ENCODE results near the gene SCEL.
"Not testable (repeated sequence)": the region's sequence is repeated elsewhere in the genome, so short reads cannot be mapped to it uniquely, and the experiment has no call there.

Gene SCEL

DNA sequence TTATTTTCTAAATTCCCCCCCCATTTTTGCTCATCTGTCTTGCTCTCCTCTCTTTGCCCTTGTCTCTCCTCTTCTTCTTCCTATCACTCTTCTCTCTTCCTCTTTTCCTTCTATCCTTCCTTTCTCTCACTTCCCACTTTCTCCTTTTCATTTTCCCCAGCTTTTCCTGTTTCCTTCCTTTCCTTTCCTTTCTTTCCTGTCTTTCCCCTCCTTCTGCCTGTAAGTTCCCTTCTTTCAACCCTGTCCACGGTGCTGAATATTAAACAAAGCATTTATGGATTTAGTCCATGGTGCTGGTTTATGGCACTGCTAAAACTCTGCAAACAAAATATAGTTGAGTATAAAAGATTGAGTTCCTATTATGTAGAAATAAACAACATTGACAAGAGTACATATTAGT lies 27.6 kb downstream of the SCEL start:
- no peak for DNase-seq

DNA sequence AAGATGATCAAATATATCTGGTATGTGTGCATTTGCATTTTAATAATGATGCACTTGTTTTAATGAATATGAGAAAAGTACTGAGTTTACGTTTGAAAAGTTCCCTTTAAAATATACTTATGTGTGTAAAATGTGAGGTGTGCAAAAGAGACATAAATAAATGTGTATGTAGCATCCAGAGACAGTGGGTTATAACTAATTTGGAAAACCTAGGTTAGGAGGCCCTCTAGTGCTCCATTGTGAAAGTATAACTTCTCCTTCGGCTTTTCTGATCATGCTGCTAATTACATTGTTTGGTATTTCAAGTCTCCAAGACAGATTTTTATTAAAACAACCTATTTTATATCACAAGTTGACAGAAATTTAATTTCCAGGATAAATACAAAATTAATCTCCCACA lies 30.1 kb downstream of the SCEL start:
- peak; percentile 12 for DNase-seq

GRCh38 chr13:77571956-77572355 lies 36.5 kb downstream of the SCEL start:
- no peak for DNase-seq

DNA sequence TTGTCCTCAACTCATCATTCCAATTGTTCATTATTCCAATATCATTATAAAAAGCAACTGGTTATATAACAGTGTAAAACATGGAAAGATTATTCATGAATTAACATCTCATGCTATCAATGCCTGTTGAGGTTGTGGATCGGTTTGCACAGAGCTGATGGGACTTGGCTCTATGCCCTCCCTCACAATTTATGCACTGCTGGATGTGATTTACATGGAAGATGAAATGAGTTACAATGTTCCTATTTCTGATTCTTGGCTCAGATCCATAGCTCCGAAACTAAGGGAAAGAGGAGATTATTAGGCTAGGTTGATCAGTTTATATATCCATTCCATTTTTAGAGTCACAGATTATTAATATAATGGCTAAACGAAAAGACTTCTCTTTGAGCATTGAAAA lies 38.6 kb downstream of the SCEL start:
- DNase-seq: no peak

DNA sequence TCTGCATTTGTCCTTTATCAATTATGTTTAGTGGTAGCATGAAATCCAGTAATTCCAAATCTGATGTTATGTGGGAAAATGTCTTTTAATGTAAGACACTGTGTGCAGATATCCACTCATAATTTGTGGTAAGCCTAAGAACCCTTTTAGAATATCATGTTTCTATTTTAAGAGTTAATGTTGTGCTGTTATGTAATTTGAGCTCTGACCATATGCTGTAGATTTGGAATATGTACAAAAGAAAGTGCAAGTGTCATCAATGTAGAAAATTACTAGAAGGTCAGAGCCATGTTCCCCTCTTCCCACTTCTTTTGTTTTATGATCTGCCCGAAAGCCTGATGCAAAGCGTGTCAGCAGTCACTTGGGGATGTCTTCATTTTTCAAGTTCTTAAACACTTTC lies 44.5 kb downstream of the SCEL start:
- no peak for DNase-seq

DNA sequence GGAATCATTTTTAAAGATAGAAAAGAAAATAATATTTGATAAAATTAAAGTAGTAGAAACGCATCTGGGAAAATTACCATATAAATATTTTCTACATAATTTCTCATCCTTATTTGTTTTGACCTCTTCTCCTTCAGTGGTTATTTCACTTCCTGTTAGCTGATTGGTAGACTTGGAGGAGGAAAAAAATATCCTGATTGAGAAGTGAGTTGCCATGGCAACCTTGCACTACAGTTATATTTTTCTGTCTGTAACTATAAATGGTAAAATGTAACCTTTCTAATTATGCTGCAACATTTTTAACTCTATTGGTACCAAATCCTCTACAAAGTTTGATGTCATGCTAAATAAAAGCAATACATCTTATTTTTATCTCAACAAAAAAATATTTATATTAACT lies 45.2 kb downstream of the SCEL start:
- no peak for DNase-seq

DNA sequence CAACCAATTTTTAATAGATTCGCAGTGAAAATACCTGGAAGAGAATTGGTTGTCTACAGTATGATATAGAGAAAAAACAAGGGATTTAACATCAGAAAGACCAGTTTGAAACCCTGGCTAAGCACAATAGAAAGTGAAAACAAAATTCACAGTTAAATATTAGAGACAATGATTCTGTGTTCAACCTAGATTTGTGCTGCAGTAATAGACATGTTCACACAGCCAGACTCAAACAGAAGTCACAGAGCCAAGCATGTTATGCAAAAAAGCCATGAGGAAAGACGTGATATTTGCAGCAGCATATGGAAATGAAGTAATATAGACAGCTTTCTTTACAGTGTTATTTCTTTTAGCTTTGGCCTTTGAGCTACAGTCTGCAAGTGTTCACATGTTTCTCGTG lies 48.1 kb downstream of the SCEL start:
- DNase-seq: no peak

- DNase-seq: no peak
These were observed 48.6 kb downstream of the SCEL start for GRCh38 chr13:77584106-77584505.

GRCh38 chr13:77595166-77595810 lies 59.8 kb downstream of the SCEL start:
- no peak for DNase-seq

GRCh38 chr13:77596777-77597176 lies 61.3 kb downstream of the SCEL start:
- DNase-seq: no peak

- DNase-seq: no peak
These were observed 63.8 kb downstream of the SCEL start for GRCh38 chr13:77599351-77599750.

DNA sequence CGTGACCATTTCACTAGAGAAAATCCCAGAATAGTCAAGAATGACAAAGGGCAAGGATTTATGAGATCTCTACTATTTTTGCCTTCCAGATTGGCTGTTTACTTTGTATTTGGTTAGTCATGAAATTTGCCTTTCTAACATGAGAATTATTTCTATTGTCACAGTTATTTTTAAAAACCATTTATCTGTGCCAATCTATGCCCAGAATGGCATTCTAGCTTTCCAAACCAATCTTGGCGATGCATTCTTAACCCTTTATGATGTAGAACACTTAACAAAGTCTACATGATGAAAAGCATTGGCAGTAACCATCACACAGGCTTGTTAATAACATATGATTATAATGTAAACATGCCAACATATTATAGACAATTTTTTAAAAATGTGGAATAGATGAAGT lies 65.2 kb downstream of the SCEL start:
- no peak for DNase-seq

- DNase-seq: no peak
These were observed 75.6 kb downstream of the SCEL start for GRCh38 chr13:77611068-77611467.

DNA sequence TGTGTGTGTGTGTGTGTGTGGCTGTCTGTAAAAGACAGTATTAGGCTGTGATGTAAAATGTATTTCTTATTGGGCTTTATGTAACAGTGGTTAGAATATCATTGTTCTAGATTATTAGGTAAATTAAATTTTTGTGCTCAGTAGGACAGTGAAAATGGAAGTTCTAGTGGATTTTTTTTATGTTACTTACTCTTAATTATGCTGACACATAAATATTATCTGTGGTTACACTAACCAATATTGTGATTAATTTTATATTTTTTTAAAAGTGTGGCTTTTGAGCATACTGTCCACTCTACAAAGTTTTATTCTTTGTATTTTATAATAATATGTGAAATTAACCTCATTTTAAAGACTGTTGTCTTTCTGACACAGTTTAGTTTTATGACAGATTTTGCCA lies 80.5 kb downstream of the SCEL start:
- no peak for DNase-seq

- no peak for DNase-seq
These were observed 84.1 kb downstream of the SCEL start for GRCh38 chr13:77619655-77620054.

DNA sequence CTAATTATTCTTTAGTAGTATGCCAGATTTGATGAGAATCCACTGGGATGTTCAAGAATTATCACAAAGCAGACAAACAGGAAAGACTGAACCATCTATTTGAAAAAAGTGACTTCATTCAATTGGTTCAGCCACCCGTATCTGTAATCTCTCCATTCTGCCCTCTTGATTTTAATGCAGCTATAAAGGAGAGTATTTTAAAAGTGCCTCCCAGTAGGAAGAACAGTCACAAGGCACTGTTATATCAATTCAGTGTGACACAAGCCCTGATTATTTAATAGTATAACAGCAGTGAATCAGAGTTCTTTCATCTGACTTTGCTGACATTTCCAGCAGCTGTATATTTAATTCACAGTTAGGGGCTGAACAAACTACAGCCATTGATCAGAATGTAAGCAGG lies 84.6 kb downstream of the SCEL start:
- no peak for DNase-seq

- DNase-seq: no peak
These were observed 88.3 kb downstream of the SCEL start for GRCh38 chr13:77623806-77624205.

DNA sequence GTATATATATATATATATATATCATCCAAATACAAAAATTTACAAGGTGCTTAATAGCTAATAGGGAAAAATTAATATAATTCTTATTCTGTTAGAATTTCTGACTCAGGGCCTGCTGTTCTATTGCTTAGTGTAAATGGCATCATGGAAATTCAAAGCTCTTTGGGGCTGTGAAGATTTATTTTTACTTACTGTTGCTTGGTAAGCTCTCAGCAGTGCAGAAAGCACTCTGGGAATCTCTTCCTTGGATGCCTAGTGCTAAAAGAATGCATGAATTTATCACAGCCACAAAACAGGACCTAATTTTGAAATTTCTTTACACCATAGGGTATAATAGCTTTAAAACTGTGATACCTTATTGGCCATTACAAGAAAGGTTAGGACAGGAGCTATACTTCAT lies 92.7 kb downstream of the SCEL start:
- DNase-seq: no peak

DNA sequence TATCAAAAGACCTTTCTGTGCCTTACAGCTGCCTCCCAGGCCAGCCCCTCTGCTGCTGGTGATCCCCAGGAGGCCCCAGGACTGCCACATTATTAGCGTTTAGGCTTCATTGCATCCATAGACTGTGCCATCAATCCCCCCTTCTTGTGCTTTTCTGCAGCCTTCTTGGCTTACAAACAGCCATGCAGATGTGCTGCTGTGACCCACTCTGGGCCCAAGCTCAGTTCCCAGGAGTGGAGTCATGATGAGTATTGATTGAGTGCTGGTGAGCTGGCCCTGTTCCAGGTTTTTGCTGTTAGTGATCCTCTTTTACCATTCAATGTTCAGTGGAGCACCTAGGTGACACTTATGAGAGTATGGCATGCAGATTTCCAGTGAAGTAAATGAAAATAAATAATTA lies 102.1 kb downstream of the SCEL start:
- no peak for DNase-seq

DNA sequence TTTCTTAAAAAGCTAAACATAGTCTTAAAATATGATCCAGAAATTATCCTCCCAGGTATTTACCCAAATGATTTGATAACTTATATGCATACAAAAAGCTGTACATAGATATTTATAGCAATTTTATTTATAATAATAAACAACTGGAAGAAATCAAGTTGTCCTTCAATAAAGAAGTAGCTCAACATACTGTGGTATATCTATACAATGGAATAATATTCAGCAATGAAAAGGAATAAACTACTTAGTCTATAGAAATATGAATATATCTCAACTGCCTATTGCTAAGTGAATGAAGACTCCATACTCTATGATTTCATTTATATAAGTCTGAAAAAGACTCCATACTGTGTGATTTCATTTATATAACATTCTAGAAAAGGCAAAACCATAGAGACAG lies 114.9 kb downstream of the SCEL start:
- no peak for DNase-seq

DNA sequence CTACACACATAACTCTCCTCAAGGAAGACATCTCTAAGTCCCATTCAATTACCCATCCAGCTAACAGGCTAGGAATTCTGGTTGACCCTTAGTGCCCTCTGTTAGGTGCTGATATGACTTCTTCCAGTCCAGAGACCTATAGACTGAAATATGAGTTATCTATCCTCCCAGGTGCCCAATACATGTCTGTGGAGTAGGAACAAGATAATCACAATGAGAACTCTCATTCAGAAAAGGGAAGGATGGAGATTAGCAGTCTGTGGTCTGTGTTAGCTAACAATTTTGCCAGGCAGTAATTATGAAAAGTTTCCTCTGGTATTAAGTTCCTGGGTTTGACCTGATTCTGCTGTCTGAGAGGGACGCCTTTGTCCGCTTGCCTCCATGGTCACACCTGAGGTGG lies 117.8 kb downstream of the SCEL start:
- DNase-seq: no peak

GRCh38 chr13:77660016-77660415 lies 124.5 kb downstream of the SCEL start:
- DNase-seq: not testable (repeated sequence)

- no peak for DNase-seq
These were observed 125.3 kb downstream of the SCEL start for GRCh38 chr13:77660841-77661250.

- DNase-seq: not testable (repeated sequence)
These were observed 126.8 kb downstream of the SCEL start for GRCh38 chr13:77662301-77662700.

- DNase-seq: not testable (repeated sequence)
These were observed 127.3 kb downstream of the SCEL start for GRCh38 chr13:77662831-77663230.

DNA sequence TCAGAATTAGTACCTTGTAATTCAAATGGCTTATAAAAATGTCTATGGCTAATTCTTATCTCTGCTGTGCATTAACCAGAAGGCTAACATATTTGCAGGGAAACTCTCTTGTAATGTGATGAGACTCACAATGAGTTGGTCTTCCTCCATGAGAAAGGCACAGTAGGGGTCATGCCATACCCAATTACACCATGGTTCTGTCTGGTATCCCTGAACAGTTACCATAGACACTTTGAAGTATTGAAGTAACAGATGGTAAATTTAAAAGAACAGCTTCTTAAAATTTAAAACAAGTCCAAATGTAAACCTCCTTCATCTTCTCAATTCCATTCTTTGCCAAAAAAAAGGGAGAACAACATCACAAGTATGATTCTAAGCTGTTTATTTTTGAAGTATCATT lies 139.3 kb downstream of the SCEL start:
- DNase-seq: no peak

All from KG1 (cell line).